Measurements from ENCODE around the gene RPL34.

DNA sequence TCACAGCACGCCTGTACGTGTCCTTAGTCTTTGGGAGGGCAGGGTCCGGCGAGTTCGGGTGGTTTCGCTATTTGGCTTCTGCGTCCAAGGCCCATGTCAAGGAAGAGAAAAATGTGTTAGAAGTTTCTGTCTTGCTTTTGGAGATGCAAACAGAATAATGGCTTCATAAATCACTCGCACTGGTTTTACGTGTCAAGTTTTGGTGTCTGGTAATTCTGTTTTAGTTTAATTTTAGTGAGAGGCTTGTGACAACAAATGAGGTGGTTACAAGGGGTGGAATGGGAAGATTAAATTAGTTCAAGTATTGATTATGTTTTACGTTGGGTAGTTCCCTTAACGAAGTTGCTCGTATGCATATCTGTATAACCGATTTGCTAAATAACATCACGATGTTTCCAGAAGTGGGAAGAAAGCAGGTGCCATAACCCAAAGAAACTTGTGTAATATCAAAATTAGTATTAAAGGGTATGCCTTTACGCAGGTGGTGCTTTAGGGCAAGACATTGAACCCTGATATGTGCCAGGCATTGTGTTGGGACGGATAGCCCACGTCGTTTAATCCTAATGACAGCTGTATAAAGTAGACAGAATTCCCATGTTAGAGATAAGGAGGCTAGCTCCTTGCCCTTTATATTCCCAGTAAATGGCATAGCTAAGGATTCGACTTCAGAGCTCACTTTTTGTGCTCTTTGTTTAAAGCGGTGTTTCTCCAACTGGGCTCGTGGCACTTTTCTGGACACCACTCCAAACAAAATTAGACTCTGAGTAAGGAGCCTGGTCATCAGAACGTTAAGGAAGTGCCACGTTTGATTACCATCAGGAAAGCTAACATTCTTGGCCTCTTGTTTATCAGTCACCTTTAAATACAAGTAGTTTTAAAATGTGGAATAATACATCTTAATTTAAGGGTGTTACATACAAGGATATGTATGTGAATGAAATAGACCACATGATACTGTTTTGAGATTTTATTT is 843 bp downstream of the RPL34 start:
- TF ChIP-seq POLR2A (IDR thresholded peaks at IDR 0.05; ENCODE audit: low read depth, low read length) (no peak), CTCF (conservative IDR thresholded peaks at IDR 0.05; ENCODE audit: low read depth, low read length) (no peak), CEBPB (IDR thresholded peaks at IDR 0.05; ENCODE audit: low read depth, low read length) (no peak), MAFK (IDR thresholded peaks at IDR 0.05; ENCODE audit: low read depth, low read length) (no peak), MXI1 (IDR thresholded peaks at IDR 0.05; ENCODE audit: borderline replicate concordance, low read depth, low read length) (no peak; the same call in 1 of the 2 replicates), RAD21 (IDR thresholded peaks at IDR 0.05; ENCODE audit: low read length) (no peak), ELK1 (IDR thresholded peaks at IDR 0.05; ENCODE audit: borderline replicate concordance, low read depth, low read length) (no peak), SMC3 (IDR thresholded peaks at IDR 0.05; ENCODE audit: low read depth, low read length) (no peak)
- TF ChIP-seq, protein P1, sequence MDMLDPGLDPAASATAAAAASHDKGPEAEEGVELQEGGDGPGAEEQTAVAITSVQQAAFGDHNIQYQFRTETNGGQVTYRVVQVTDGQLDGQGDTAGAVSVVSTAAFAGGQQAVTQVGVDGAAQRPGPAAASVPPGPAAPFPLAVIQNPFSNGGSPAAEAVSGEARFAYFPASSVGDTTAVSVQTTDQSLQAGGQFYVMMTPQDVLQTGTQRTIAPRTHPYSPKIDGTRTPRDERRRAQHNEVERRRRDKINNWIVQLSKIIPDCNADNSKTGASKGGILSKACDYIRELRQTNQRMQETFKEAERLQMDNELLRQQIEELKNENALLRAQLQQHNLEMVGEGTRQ (IDR thresholded peaks at IDR 0.05; ENCODE audit: low read depth, low read length): no peak

All from IMR-90 (cell line).